Naive thymus-derived CD4-positive, alpha-beta T cell (primary cell): ENCODE measurements around the gene PPM1H. TPM values are rescaled to one million over a fixed set of nuclear protein-coding genes. Genes with fewer than 3 reads are reported as not detected.

Experiments used
- ATAC-seq: fragments of 150-1000 bp; cut with Tn5 transposase; 2 replicates; pipeline ENCODE4 v1.10.0; 2021; ENCODE audit warnings: mild to moderate bottlenecking, moderate library complexity
- CTCF ChIA-PET: fragments of 350-600 bp; sonication (Branson Sonifier 250); formaldehyde crosslinking; loops from one replicate; lab custom pipeline; 2021; ENCODE audit warnings: antibody characterized with exemption; lab: Charles Lee
- POLR2A ChIA-PET: fragments of 350-600 bp; sonication (Branson Sonifier 250); formaldehyde crosslinking; loops from one replicate; lab custom pipeline; 2021; ENCODE audit warnings: antibody characterized with exemption, inconsistent platforms; lab: Charles Lee
- DNase-seq, 9 donors: peaks; one replicate each; pipeline versions ENCODE4 v3.0.0 to v3.0.0-alpha.2; 2020 to 2022; ENCODE audit warnings: mixed read lengths in 1 of 9
- H3K27ac ChIP-seq: one replicate; pipeline ENCODE4 v1.7.0; 2013; ENCODE audit warnings: mild to moderate bottlenecking, low read depth, low read length, moderate library complexity
- H3K27me3 ChIP-seq, 2 donors: one replicate each; pipeline ENCODE4 v1.7.0; 2013; ENCODE audit warnings: low read length in 2 of 2, mild to moderate bottlenecking in 2 of 2, moderate library complexity in 2 of 2; ENCODE audit not compliant: control insufficient read depth in 2 of 2, insufficient read depth in 2 of 2
- H3K36me3 ChIP-seq, 3 experiments: 1 replicate in 2 of 3; 2 replicates in 1 of 3; pipeline ENCODE4 v1.7.0; 2013; ENCODE audit warnings: low read length in 3 of 3, mild to moderate bottlenecking in 3 of 3, moderate library complexity in 1 of 3; ENCODE audit not compliant: insufficient read depth in 3 of 3, control insufficient read depth in 2 of 3
- H3K4me1 ChIP-seq, 2 donors: one replicate each; pipeline ENCODE4 v1.7.0; 2013; ENCODE audit warnings: low read length in 2 of 2, mild to moderate bottlenecking in 2 of 2, moderate library complexity in 1 of 2; ENCODE audit not compliant: control insufficient read depth in 2 of 2, insufficient read depth in 2 of 2
- H3K4me3 ChIP-seq: 2 replicates; pipeline ENCODE4 v1.7.0; 2013; ENCODE audit warnings: mild to moderate bottlenecking, low read length
- H3K9me3 ChIP-seq, 3 experiments: 1 replicate in 2 of 3; 2 replicates in 1 of 3; pipeline ENCODE4 v1.7.0; 2013; ENCODE audit warnings: low read length in 3 of 3; ENCODE audit not compliant: control insufficient read depth in 2 of 3
- H3K27ac Mint-ChIP-seq, 9 donors: one replicate each; pipeline ENCODE4 v1.8.0; 2020 to 2022; ENCODE audit warnings: mixed read lengths in 9 of 9, mild to moderate bottlenecking in 8 of 9, moderate library complexity in 5 of 9, inconsistent platforms in 2 of 9
- H3K27me3 Mint-ChIP-seq, 5 donors: one replicate each; pipeline ENCODE4 v1.8.0; 2021 to 2022; ENCODE audit warnings: mixed read lengths in 5 of 5, mild to moderate bottlenecking in 1 of 5
- H3K36me3 Mint-ChIP-seq, 5 donors: one replicate each; pipeline ENCODE4 v1.8.0; 2020 to 2022; ENCODE audit warnings: mixed read lengths in 5 of 5, mild to moderate bottlenecking in 3 of 5, inconsistent platforms in 1 of 5
- H3K4me1 Mint-ChIP-seq, 7 donors: one replicate each; pipeline ENCODE4 v1.8.0; 2020 to 2022; ENCODE audit warnings: mixed read lengths in 7 of 7, mild to moderate bottlenecking in 3 of 7, inconsistent platforms in 1 of 7
- H3K4me3 Mint-ChIP-seq, 10 donors: one replicate each; pipeline ENCODE4 v1.8.0; 2020 to 2022; ENCODE audit warnings: mild to moderate bottlenecking in 10 of 10, mixed read lengths in 10 of 10, moderate library complexity in 6 of 10, inconsistent platforms in 2 of 10
- H3K9me3 Mint-ChIP-seq, 11 donors: one replicate each; pipeline ENCODE4 v1.8.0; 2020 to 2022; ENCODE audit warnings: mixed read lengths in 11 of 11, mild to moderate bottlenecking in 4 of 11, inconsistent platforms in 1 of 11, moderate library complexity in 1 of 11
- intact Hi-C, 2 donors: fragments of 100-400 bp; cut with micrococcal nuclease; formaldehyde crosslinking; loops; one replicate each; pipeline ENCODE4 v1.15.1; 2023
- polyA plus RNA-seq, 2 donors: library from polyadenylated mRNA; unstranded; fragments of 300-500 nt; fragmentation: Illumina TruSeq; gene quantifications; one replicate each; pipeline ENCODE4 v1.2.3, GENCODE V29; 2021
- total RNA-seq, 6 experiments: library from RNA in 5 of 6; stranded (reverse) in 5 of 6; gene quantifications; 1 replicate in 5 of 6; 2 replicates in 1 of 6; pipeline ENCODE4 v1.2.3 and lab custom pipeline; 2021 to 2026

Gene PPM1H
- total and polyA plus RNA-seq, 7 experiments from 2014 or later = 0.08 to 2.1 (median 0.34) TPM; not detected in 4

GRCh38 chr12:62748941-62749468, 185.9 kb downstream of the PPM1H start:
- Mint-ChIP-seq H3K4me3 (no peak overlapping the region), H3K4me1 (peaks cover 0 to 3% (median 0%) of the 10 kb centered on the region in 7 donors)
- no peaks in the 10 kb centered on the region for H3K27me3 ChIP-seq

DNA sequence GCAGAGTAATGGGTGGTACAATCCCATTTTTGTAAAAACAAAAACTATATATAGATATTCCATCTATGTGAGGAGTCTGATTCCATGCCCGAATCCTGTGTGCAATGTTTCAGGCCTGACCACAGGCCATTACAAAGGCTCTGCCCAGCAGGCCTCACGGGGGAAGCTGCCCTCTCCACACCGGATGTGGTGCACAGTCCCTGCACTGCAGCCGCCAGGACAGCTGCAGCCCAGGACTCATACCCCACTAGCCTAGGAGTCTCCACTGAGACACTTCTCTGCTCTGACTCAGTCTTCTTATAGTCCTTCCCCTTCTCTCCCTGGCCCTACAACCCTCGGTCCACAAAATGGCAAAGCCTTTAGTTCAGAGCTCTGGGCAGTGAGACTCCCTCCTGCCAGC, 190.4 kb downstream of the PPM1H start:
- ATAC-seq (peak; percentile 87), DNase-seq (no peak)
- Mint-ChIP-seq H3K4me1 (peaks cover 0 to 9% (median 3%) of the 10 kb centered on the region in 7 donors), H3K27ac (no peak overlapping the region), H3K4me3 (no peak overlapping the region), H3K36me3 (no peaks in the 10 kb centered on the region), H3K27me3 (peaks cover 0 to 6% (median 4%) of the 10 kb centered on the region in 5 donors), H3K9me3 (no peaks in the 10 kb centered on the region)
- H3K36me3 ChIP-seq = no peaks in the 10 kb centered on the region
- H3K4me3 ChIP-seq = no peak overlapping the region
- ChIA-PET CTCF (no interaction called here), POLR2A (no interaction called here)
- no peaks in the 10 kb centered on the region for H3K27me3 ChIP-seq
- no peaks in the 10 kb centered on the region for H3K9me3 ChIP-seq
- H3K27ac ChIP-seq = no peak overlapping the region
- intact Hi-C loops = no loop called here
- H3K4me1 ChIP-seq = no peaks in the 10 kb centered on the region

More at GRCh38 chr12:62748941-62749468, 185.9 kb downstream of the PPM1H start:
- ATAC-seq (no peak), DNase-seq (no peak)
- ChIA-PET POLR2A (no interaction called here), CTCF (no interaction called here)
- H3K4me3 ChIP-seq = no peak overlapping the region
- intact Hi-C loops = no loop called here
- no peaks in the 10 kb centered on the region for H3K36me3 ChIP-seq
- H3K27me3 Mint-ChIP-seq = peaks cover 7 to 30% (median 17%) of the 10 kb centered on the region in 5 donors
- H3K27ac ChIP-seq = no peak overlapping the region
- no peaks in the 10 kb centered on the region for H3K9me3 ChIP-seq
- H3K9me3 Mint-ChIP-seq = no peaks in the 10 kb centered on the region
- H3K36me3 Mint-ChIP-seq = no peaks in the 10 kb centered on the region
- no peaks in the 10 kb centered on the region for H3K4me1 ChIP-seq
- H3K27ac Mint-ChIP-seq = no peak overlapping the region

- intact Hi-C loops = no loop called here
- peaks cover 0 to 6% (median 0%) of the 10 kb centered on the region in 5 donors for H3K27me3 Mint-ChIP-seq
- no peak overlapping the region for H3K27ac ChIP-seq
- no peak overlapping the region for H3K4me3 Mint-ChIP-seq
- H3K4me3 ChIP-seq = no peak overlapping the region
- no peak for ATAC-seq
- H3K4me1 ChIP-seq = no peaks in the 10 kb centered on the region
- H3K27ac Mint-ChIP-seq = peak overlapping the region in 1 of 9 donors; percentile 39
- no peaks in the 10 kb centered on the region for H3K36me3 ChIP-seq
- no peaks in the 10 kb centered on the region for H3K9me3 Mint-ChIP-seq
- CTCF ChIA-PET = no interaction called here
- POLR2A ChIA-PET = no interaction called here
- no peaks in the 10 kb centered on the region for H3K36me3 Mint-ChIP-seq
- H3K4me1 Mint-ChIP-seq = peaks cover 0 to 11% (median 4%) of the 10 kb centered on the region in 7 donors
- no peaks in the 10 kb centered on the region for H3K9me3 ChIP-seq
- no peak for DNase-seq
- H3K27me3 ChIP-seq = no peaks in the 10 kb centered on the region
Observed at GRCh38 chr12:62739266-62740015, 195.5 kb downstream of the PPM1H start.

GRCh38 chr12:62738616-62739015, 196.3 kb downstream of the PPM1H start:
- H3K27ac ChIP-seq = no peak overlapping the region
- DNase-seq (no peak), ATAC-seq (no peak)
- H3K27me3 Mint-ChIP-seq = peaks cover 0 to 6% (median 0%) of the 10 kb centered on the region in 5 donors
- H3K27me3 ChIP-seq = no peaks in the 10 kb centered on the region
- no peaks in the 10 kb centered on the region for H3K9me3 ChIP-seq
- H3K4me1 Mint-ChIP-seq = peaks cover 0 to 11% (median 4%) of the 10 kb centered on the region in 7 donors
- H3K27ac Mint-ChIP-seq = no peak overlapping the region
- ChIA-PET CTCF (no interaction called here), POLR2A (no interaction called here)
- no peaks in the 10 kb centered on the region for H3K36me3 ChIP-seq
- no peaks in the 10 kb centered on the region for H3K4me1 ChIP-seq
- intact Hi-C loops = no loop called here
- H3K36me3 Mint-ChIP-seq = no peaks in the 10 kb centered on the region
- H3K4me3 ChIP-seq = no peak overlapping the region
- H3K9me3 Mint-ChIP-seq = no peaks in the 10 kb centered on the region
- no peak overlapping the region for H3K4me3 Mint-ChIP-seq

DNA sequence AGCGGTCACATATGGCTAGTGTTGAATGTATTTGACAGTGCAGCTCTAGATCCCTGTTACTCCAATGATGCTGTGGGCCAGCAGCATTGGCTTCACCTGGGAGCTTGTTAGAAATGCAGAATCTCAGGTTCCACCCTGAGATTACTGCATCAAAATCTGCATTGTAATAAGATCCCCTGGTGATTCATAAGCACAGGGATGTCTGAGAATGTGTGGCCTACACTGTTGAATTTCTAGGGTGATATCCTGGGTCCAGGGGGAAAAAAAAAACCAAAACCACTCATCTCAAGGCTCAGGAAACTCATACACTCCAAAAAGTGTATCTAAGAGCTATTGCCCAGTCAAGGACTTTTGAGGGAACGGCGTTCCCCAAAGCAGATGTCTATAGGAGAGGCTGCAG, 196.8 kb downstream of the PPM1H start:
- Mint-ChIP-seq H3K4me1 (peaks cover 0 to 11% (median 4%) of the 10 kb centered on the region in 7 donors), H3K27me3 (peaks cover 0 to 6% (median 0%) of the 10 kb centered on the region in 5 donors), H3K9me3 (no peaks in the 10 kb centered on the region), H3K4me3 (no peak overlapping the region), H3K27ac (no peak overlapping the region), H3K36me3 (no peaks in the 10 kb centered on the region)
- no peak overlapping the region for H3K4me3 ChIP-seq
- no peaks in the 10 kb centered on the region for H3K36me3 ChIP-seq
- no peaks in the 10 kb centered on the region for H3K9me3 ChIP-seq
- no peak for DNase-seq
- no peaks in the 10 kb centered on the region for H3K27me3 ChIP-seq
- intact Hi-C loops = no loop called here
- ChIA-PET CTCF (no interaction called here), POLR2A (no interaction called here)
- no peak overlapping the region for H3K27ac ChIP-seq
- H3K4me1 ChIP-seq = no peaks in the 10 kb centered on the region
- no peak for ATAC-seq

DNA sequence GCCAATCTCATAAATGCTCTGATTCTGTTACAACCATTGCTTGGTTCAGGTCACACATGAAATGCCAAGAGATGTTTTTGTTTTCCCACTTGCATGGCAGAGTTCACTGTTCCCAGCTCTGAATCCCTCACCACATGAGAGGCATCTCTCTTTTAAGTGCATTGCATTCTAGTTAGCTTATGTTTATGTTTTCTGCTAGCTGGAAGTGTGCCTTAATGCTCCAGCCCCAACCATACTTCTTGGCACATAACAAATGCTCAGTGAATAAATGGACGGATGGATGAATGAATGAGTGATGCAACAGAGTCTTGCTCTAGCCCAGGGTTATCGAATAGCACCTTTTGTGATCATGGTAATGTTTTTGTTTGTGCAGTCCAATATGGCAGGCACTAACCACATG, 197.3 kb downstream of the PPM1H start:
- H3K4me1 Mint-ChIP-seq = peaks cover 0 to 11% (median 6%) of the 10 kb centered on the region in 7 donors
- no peak overlapping the region for H3K4me3 ChIP-seq
- H3K36me3 Mint-ChIP-seq = no peaks in the 10 kb centered on the region
- intact Hi-C loops = no loop called here
- H3K4me3 Mint-ChIP-seq = no peak overlapping the region
- H3K27ac Mint-ChIP-seq = no peak overlapping the region
- no peaks in the 10 kb centered on the region for H3K9me3 Mint-ChIP-seq
- ATAC-seq (no peak), DNase-seq (no peak)
- no peaks in the 10 kb centered on the region for H3K36me3 ChIP-seq
- H3K27ac ChIP-seq = no peak overlapping the region
- CTCF ChIA-PET = no interaction called here
- peaks cover 0 to 6% (median 0%) of the 10 kb centered on the region in 5 donors for H3K27me3 Mint-ChIP-seq
- no peaks in the 10 kb centered on the region for H3K4me1 ChIP-seq
- POLR2A ChIA-PET = no interaction called here
- H3K9me3 ChIP-seq = no peaks in the 10 kb centered on the region
- H3K27me3 ChIP-seq = no peaks in the 10 kb centered on the region

DNA sequence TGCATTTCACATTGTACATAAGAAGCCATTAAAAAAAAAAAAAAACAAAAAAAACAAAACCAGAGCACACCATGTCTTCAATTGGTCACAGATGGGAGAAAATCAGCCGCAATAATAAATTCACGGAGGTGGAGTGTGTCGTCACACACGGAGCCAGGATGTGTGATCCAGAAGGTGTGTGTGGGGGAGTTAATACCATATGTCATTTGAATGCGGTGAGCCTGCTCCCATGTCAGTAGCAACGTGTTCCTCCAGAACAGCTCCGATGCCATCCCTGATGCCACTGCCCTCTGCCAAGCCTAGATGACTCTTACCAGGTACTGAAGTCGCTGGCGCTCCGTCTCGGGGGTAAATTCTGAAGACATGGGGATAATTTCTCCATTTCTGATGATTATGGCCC, 197.8 kb downstream of the PPM1H start:
- Mint-ChIP-seq H3K4me1 (peaks cover 0 to 11% (median 6%) of the 10 kb centered on the region in 7 donors), H3K9me3 (no peaks in the 10 kb centered on the region), H3K4me3 (no peak overlapping the region), H3K36me3 (no peaks in the 10 kb centered on the region), H3K27me3 (peaks cover 0 to 6% (median 0%) of the 10 kb centered on the region in 5 donors), H3K27ac (no peak overlapping the region)
- no peaks in the 10 kb centered on the region for H3K36me3 ChIP-seq
- POLR2A ChIA-PET = no interaction called here
- DNase-seq = no peak
- no peaks in the 10 kb centered on the region for H3K9me3 ChIP-seq
- no peaks in the 10 kb centered on the region for H3K27me3 ChIP-seq
- no peak for ATAC-seq
- intact Hi-C loops = no loop called here
- H3K4me3 ChIP-seq = no peak overlapping the region
- no peak overlapping the region for H3K27ac ChIP-seq
- no peaks in the 10 kb centered on the region for H3K4me1 ChIP-seq
- CTCF ChIA-PET = no interaction called here
